Ovary (tissue), 3 donors: Measurements from ENCODE around the gene AMIGO1.

Experiments
- EP300 ChIP-seq: sonication (generic); formaldehyde crosslinking; IDR thresholded peaks from one replicate; pipeline ENCODE4 v1.6.1; 2017; ENCODE audit warnings: antibody characterized with exemption
- POLR2A ChIP-seq: fragments of 450-650 bp; IDR thresholded peaks from one replicate; pipeline ENCODE4 v1.6.1; 2017; ENCODE audit warnings: antibody characterized with exemption, mild to moderate bottlenecking, moderate library complexity
- TF ChIP-seq, protein P1 (sequence below), 3 donors: fragments of 450-650 bp in 2 of 3; fragments of 200-600 bp in 1 of 3; IDR thresholded peaks; one replicate each; pipeline versions ENCODE4 v1.5.1 to v1.8.0; 2016 to 2022; ENCODE audit warnings: antibody characterized with exemption in 3 of 3, mild to moderate bottlenecking in 1 of 3
- donor health status: DM: no; HTN: no; CAD: no.

DNA sequence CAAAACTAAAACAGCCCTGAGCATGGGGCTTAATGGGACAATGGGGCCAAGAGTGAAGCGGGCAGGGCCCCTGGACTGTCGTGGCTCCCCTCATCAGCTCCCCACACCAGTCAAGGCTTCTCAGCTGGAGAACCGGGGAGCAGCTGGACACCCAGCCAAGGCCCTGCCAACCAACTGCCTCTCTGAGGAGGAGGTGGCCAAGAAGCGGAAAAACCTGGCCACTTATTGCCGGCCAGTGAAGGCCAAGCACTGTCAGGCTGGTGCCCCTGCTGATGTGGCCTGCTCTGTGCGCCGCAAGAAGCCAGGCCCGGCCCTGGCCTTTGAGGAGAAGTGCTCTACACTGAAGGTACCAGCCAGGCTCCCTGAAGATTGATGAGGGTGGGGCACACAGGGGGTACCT lies 18.2 kb downstream of the AMIGO1 start:
- TF ChIP-seq, protein P1, sequence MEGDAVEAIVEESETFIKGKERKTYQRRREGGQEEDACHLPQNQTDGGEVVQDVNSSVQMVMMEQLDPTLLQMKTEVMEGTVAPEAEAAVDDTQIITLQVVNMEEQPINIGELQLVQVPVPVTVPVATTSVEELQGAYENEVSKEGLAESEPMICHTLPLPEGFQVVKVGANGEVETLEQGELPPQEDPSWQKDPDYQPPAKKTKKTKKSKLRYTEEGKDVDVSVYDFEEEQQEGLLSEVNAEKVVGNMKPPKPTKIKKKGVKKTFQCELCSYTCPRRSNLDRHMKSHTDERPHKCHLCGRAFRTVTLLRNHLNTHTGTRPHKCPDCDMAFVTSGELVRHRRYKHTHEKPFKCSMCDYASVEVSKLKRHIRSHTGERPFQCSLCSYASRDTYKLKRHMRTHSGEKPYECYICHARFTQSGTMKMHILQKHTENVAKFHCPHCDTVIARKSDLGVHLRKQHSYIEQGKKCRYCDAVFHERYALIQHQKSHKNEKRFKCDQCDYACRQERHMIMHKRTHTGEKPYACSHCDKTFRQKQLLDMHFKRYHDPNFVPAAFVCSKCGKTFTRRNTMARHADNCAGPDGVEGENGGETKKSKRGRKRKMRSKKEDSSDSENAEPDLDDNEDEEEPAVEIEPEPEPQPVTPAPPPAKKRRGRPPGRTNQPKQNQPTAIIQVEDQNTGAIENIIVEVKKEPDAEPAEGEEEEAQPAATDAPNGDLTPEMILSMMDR (IDR thresholded peaks at IDR 0.05), result no peak
- TF ChIP-seq POLR2A (no peak), EP300 (no peak)
